Endothelial cell of umbilical vein (primary cell): ENCODE results near the gene ALOX15. TPM values are rescaled to one million over a fixed set of nuclear protein-coding genes. Genes with fewer than 3 reads are reported as not detected.
"Not testable (repeated sequence)": the region's sequence is repeated elsewhere in the genome, so short reads cannot be mapped to it uniquely, and the experiment has no call there.

ENCODE experiments used
- BruUV-seq: library from RNA; stranded (reverse); fragments of 400-500 nt; replicated peaks from 2 replicates; lab custom pipeline; 2021; lab: Mats Ljungman, UMichigan
- CTCF ChIA-PET: fragments of 300-600, 350-600 bp; sonication (Branson Sonifier 250); formaldehyde crosslinking; loops from one replicate; lab custom pipeline; 2021; ENCODE audit warnings: antibody characterized with exemption, inconsistent platforms; lab: Charles Lee
- POLR2A ChIA-PET: fragments of 300-600, 350-600 bp; sonication (Branson Sonifier 250); formaldehyde crosslinking; loops from one replicate; lab custom pipeline; 2021; ENCODE audit warnings: antibody characterized with exemption, inconsistent platforms; lab: Charles Lee
- DNase-seq: peaks from one replicate; pipeline ENCODE4 v3.0.0-alpha.2; 2011; ENCODE audit warnings: low read depth, low spot score
- FAIRE-seq: peaks from 2 replicates; lab custom pipeline; 2011; peaks lifted over from hg19 to GRCh38; lab: Jason Lieb, UNC
- H2AFZ ChIP-seq: 2 replicates; pipeline ENCODE4 v1.6.0; 2012; ENCODE audit warnings: low read depth, low read length, control low read depth, inconsistent platforms
- H3K27ac ChIP-seq: 2 replicates; pipeline ENCODE4 v1.5.1; 2011; ENCODE audit warnings: low read depth, mild to moderate bottlenecking, control low read depth, low read length, moderate library complexity; ENCODE audit not compliant: insufficient read depth
- H3K27me3 ChIP-seq, 2 experiments: 2 replicates each; pipeline versions ENCODE4 v1.6.0 to v1.6.1; 2011; ENCODE audit warnings: low read length in 2 of 2, mixed read lengths in 1 of 2; ENCODE audit not compliant: control insufficient read depth in 2 of 2, insufficient read depth in 2 of 2
- H3K36me3 ChIP-seq, 2 experiments: 2 replicates in 1 of 2; 3 replicates in 1 of 2; pipeline ENCODE4 v1.5.1; 2011; ENCODE audit warnings: low read length in 2 of 2, mild to moderate bottlenecking in 1 of 2, moderate library complexity in 1 of 2; ENCODE audit not compliant: control insufficient read depth in 2 of 2, insufficient read depth in 2 of 2; ENCODE audit errors: extremely low read depth in 1 of 2
- H3K4me1 ChIP-seq: 3 replicates; pipeline ENCODE4 v1.5.1; 2011; ENCODE audit warnings: mild to moderate bottlenecking, low read length; ENCODE audit not compliant: control insufficient read depth, insufficient read depth; ENCODE audit errors: extremely low read depth
- H3K4me2 ChIP-seq: 2 replicates; pipeline ENCODE4 v1.6.1; 2011; ENCODE audit warnings: low read length, control low read depth, mixed read lengths; ENCODE audit not compliant: insufficient read depth
- H3K4me3 ChIP-seq, 3 experiments: fragments of 200-600 bp in 1 of 3; sonication (generic), shearing (Covaris generic) in 1 of 3; replicated peaks in 1 of 3; 2 replicates each; pipeline ENCODE4 v1.5.1; 2011 to 2016; ENCODE audit warnings: control low read depth in 3 of 3, low read length in 3 of 3, mild to moderate bottlenecking in 2 of 3, inconsistent platforms in 1 of 3, low read depth in 1 of 3, moderate library complexity in 1 of 3; ENCODE audit not compliant: insufficient read depth in 1 of 3
- H3K79me2 ChIP-seq: 2 replicates; pipeline ENCODE4 v1.6.0; 2012; ENCODE audit warnings: low read length, inconsistent platforms; ENCODE audit not compliant: control insufficient read depth, insufficient read depth
- H3K9ac ChIP-seq: replicated peaks from 2 replicates; pipeline ENCODE3; 2011; ENCODE audit warnings: low read length, control low read depth; ENCODE audit not compliant: insufficient read depth; ENCODE audit errors: extremely low read depth
- H3K9me1 ChIP-seq: replicated peaks from 3 replicates; pipeline ENCODE4 v1.6.0; 2011; ENCODE audit warnings: mild to moderate bottlenecking, low read length; ENCODE audit not compliant: control insufficient read depth, insufficient read depth; ENCODE audit errors: extremely low read depth
- H3K9me3 ChIP-seq: replicated peaks from 2 replicates; pipeline ENCODE4 v1.5.1; 2012; ENCODE audit warnings: low read length, inconsistent platforms; ENCODE audit not compliant: control insufficient read depth, insufficient read depth
- H4K20me1 ChIP-seq: replicated peaks from 2 replicates; pipeline ENCODE3; 2011; ENCODE audit warnings: mild to moderate bottlenecking, low read length; ENCODE audit not compliant: control insufficient read depth, insufficient read depth; ENCODE audit errors: extremely low read depth
- EZH2 ChIP-seq: IDR thresholded peaks from 2 replicates; pipeline ENCODE4 v1.6.1; 2012; ENCODE audit warnings: borderline replicate concordance, low read depth, mild to moderate bottlenecking, moderate library complexity, low read length, inconsistent platforms; ENCODE audit not compliant: severe bottlenecking
- FOS ChIP-seq: IDR thresholded peaks from 2 replicates; pipeline ENCODE4 v1.6.1; 2011; ENCODE audit warnings: mild to moderate bottlenecking, low read length, moderate library complexity, borderline replicate concordance; ENCODE audit not compliant: insufficient read depth
- GATA2 ChIP-seq: IDR thresholded peaks from 2 replicates; pipeline ENCODE4 v1.7.0; 2011; ENCODE audit warnings: low read depth, mild to moderate bottlenecking, moderate library complexity, mixed read lengths, low read length; ENCODE audit not compliant: insufficient read length, insufficient read depth
- MYC ChIP-seq: IDR thresholded peaks from one replicate; pipeline ENCODE4 v1.6.1; 2011; ENCODE audit warnings: mild to moderate bottlenecking, low read depth, low read length
- POLR2A ChIP-seq: IDR thresholded peaks from 2 replicates; pipeline ENCODE4 v1.6.1; 2012; ENCODE audit warnings: low read depth, mild to moderate bottlenecking, control low read depth, low read length
- dilution Hi-C: fragments of 300-500 bp; cut with MboI; formaldehyde crosslinking; loops from one replicate; pipeline ENCODE4 v1.15.0; 2019; ENCODE audit warnings: low sequenced_read_pairs; ENCODE audit not compliant: extremely low pct_ligation_motif_present
- intact Hi-C: fragments of 100-400 bp; cut with micrococcal nuclease; formaldehyde crosslinking; loops from one replicate; pipeline ENCODE4 v1.10.0; 2022
- polyA plus RNA-seq, 4 experiments: library from polyadenylated mRNA; depleted of rRNA in 3 of 4; stranded (reverse) in 3 of 4; unstranded in 1 of 4; fragments of >200 nt; gene quantifications; 2 replicates each; pipeline versions ENCODE4 v1.2.1 to v1.2.3, GENCODE V29; 2011 to 2012; ENCODE audit warnings: missing spikeins in 1 of 4
- total RNA-seq: library from RNA; stranded (reverse); gene quantifications from 2 replicates; pipeline ENCODE4 v1.2.3, GENCODE V29; 2021
- TF ChIP-seq, protein P1 (sequence below): IDR thresholded peaks from 2 replicates; pipeline ENCODE4 v1.6.1; 2011; ENCODE audit not compliant: insufficient read depth, insufficient read length
- TF ChIP-seq, protein P2 (sequence below), 2 donors: IDR thresholded peaks; 1 replicate in 1 of 2; 2 replicates in 1 of 2; pipeline ENCODE4 v1.5.1; 2011; ENCODE audit warnings: low read length in 2 of 2, mild to moderate bottlenecking in 2 of 2, moderate library complexity in 2 of 2, control low read depth in 1 of 2, inconsistent platforms in 1 of 2, low read depth in 1 of 2; ENCODE audit not compliant: insufficient read depth in 1 of 2; ENCODE audit errors: extremely low read depth in 1 of 2

The ALOX15 gene
- total and polyA plus RNA-seq, 2 donors (not counting 3 experiments of a cell fraction or from before 2014, with no cell fraction given): not detected

DNA sequence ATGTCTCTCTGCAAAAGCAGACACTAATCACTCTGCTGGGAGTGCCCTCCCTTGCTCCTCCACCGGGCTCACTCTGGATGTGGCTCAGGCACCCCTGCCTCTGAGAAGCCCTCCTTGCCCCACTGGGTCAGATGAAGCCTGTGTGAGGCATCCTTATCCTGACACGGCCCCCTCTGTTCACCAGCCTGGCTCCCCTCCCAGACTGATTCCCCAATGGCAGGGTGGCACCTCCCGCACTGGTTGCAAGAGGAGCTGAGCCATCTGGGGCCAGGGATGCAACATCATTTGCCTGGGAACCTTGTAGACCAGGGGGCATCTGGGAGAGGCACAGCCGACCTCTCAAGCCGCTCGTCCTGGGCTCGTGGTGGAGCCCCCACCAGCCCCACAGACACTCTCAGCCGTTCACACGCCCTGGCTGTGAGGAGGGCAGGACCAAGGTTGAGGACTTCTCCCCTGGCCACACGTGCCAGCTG is 50.5 kb downstream of the ALOX15 start:
- H3K4me2 ChIP-seq: no peak overlapping the region
- H3K4me1 ChIP-seq: no peaks in the 10 kb centered on the region
- TF ChIP-seq EZH2 (no peak), POLR2A (no peak), MYC (no peak), FOS (no peak), GATA2 (no peak)
- TF ChIP-seq, protein P1, sequence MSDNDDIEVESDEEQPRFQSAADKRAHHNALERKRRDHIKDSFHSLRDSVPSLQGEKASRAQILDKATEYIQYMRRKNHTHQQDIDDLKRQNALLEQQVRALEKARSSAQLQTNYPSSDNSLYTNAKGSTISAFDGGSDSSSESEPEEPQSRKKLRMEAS: no peak
- TF ChIP-seq, protein P2, sequence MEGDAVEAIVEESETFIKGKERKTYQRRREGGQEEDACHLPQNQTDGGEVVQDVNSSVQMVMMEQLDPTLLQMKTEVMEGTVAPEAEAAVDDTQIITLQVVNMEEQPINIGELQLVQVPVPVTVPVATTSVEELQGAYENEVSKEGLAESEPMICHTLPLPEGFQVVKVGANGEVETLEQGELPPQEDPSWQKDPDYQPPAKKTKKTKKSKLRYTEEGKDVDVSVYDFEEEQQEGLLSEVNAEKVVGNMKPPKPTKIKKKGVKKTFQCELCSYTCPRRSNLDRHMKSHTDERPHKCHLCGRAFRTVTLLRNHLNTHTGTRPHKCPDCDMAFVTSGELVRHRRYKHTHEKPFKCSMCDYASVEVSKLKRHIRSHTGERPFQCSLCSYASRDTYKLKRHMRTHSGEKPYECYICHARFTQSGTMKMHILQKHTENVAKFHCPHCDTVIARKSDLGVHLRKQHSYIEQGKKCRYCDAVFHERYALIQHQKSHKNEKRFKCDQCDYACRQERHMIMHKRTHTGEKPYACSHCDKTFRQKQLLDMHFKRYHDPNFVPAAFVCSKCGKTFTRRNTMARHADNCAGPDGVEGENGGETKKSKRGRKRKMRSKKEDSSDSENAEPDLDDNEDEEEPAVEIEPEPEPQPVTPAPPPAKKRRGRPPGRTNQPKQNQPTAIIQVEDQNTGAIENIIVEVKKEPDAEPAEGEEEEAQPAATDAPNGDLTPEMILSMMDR (IDR thresholded peaks at IDR 0.05; ENCODE audit: extremely low read depth in 1 of 2, insufficient read depth in 1 of 2, low read depth in 1 of 2, low read length in 2 of 2): no peak
- intact Hi-C loops (no loop called here), dilution Hi-C loops (no loop called here)
- H3K4me3 ChIP-seq: no peak overlapping the region
- ChIA-PET POLR2A (interaction anchor here (0.6 kb wide), 1 partner anchor 250 kb away, joined by 3 read pairs; no protein-coding TSS in a partner anchor), CTCF (interaction anchor here (1.8 kb wide), 1 partner anchor 24 kb away, joined by 12 read pairs; no protein-coding TSS in a partner anchor)
- H3K9me1 ChIP-seq: no peaks in the 10 kb centered on the region
- H3K9ac ChIP-seq: no peak overlapping the region
- H3K79me2 ChIP-seq: no peaks in the 10 kb centered on the region
- no peak for DNase-seq
- no peaks in the 10 kb centered on the region for H3K9me3 ChIP-seq
- no peak overlapping the region for H3K27ac ChIP-seq
- BruUV-seq: no TSS peak
- H2AFZ ChIP-seq: no peak overlapping the region
- no peaks in the 10 kb centered on the region for H3K36me3 ChIP-seq
- H3K27me3 ChIP-seq: peaks cover 5 to 8% of the 10 kb centered on the region in 2 experiments
- no peak for FAIRE-seq
- no peaks in the 10 kb centered on the region for H4K20me1 ChIP-seq

DNA sequence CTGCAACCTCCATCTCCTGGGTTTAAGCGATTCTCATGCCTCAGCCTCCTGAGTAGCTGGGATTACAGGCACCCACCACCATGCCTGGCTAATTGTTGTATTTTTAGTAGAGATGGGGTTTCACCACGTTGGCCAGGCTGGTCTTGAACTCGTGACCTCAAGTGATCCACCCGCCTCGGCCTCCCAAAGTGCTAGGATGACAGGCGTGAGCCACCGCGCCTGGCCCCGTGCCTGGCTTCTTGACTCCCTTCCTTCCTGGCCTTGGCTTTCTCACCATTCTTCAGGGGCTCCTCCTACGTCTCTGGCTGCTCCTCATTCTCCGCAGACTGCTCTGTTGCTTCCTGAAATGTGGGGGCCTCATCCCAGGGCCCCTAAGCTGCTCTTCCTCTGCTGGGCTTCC is 51.4 kb downstream of the ALOX15 start:
- dilution Hi-C loops, H3K27ac ChIP-seq, intact Hi-C loops, BruUV-seq, H3K4me1 ChIP-seq, H3K9me1 ChIP-seq, H3K4me3 ChIP-seq, H3K4me2 ChIP-seq, H3K9me3 ChIP-seq, H3K9ac ChIP-seq, H4K20me1 ChIP-seq, H2AFZ ChIP-seq, DNase-seq, H3K36me3 ChIP-seq, POLR2A ChIA-PET, H3K79me2 ChIP-seq, FAIRE-seq: not testable (repeated sequence)
- CTCF ChIA-PET: interaction anchor here (1.8 kb wide), 1 partner anchor 23 kb away, joined by 12 read pairs; no protein-coding TSS in a partner anchor
- H3K27me3 ChIP-seq: peaks cover 11 to 12% of the 10 kb centered on the region in 2 experiments
